Duodenal mucosa (tissue), 2 donors: ENCODE data around the gene IL21R.

Experiments
- H3K27ac ChIP-seq: one replicate; pipeline ENCODE4 v1.7.0; 2013; ENCODE audit warnings: low read depth, low read length
- H3K27me3 ChIP-seq, 2 donors: one replicate each; pipeline ENCODE4 v1.7.0; 2013; ENCODE audit warnings: low read length in 2 of 2, control low read depth in 1 of 2; ENCODE audit not compliant: insufficient read depth in 2 of 2, control insufficient read depth in 1 of 2
- H3K36me3 ChIP-seq, 2 donors: one replicate each; pipeline ENCODE4 v1.7.0; 2013; ENCODE audit warnings: low read length in 2 of 2, control low read depth in 1 of 2; ENCODE audit not compliant: insufficient read depth in 2 of 2, control insufficient read depth in 1 of 2
- H3K4me1 ChIP-seq, 2 donors: one replicate each; pipeline ENCODE4 v1.7.0; 2013; ENCODE audit warnings: low read length in 2 of 2, control low read depth in 1 of 2; ENCODE audit not compliant: insufficient read depth in 2 of 2, control insufficient read depth in 1 of 2
- H3K4me3 ChIP-seq, 2 donors: one replicate each; pipeline ENCODE4 v1.7.0; 2013; ENCODE audit warnings: low read length in 2 of 2, low read depth in 1 of 2
- H3K9ac ChIP-seq, 2 donors: one replicate each; pipeline ENCODE4 v1.7.0; 2013; ENCODE audit warnings: low read length in 2 of 2, low read depth in 1 of 2
- H3K9me3 ChIP-seq, 2 donors: one replicate each; pipeline ENCODE4 v1.7.0; 2013; ENCODE audit warnings: low read length in 2 of 2, control low read depth in 1 of 2; ENCODE audit not compliant: control insufficient read depth in 1 of 2

IL21R gene

DNA sequence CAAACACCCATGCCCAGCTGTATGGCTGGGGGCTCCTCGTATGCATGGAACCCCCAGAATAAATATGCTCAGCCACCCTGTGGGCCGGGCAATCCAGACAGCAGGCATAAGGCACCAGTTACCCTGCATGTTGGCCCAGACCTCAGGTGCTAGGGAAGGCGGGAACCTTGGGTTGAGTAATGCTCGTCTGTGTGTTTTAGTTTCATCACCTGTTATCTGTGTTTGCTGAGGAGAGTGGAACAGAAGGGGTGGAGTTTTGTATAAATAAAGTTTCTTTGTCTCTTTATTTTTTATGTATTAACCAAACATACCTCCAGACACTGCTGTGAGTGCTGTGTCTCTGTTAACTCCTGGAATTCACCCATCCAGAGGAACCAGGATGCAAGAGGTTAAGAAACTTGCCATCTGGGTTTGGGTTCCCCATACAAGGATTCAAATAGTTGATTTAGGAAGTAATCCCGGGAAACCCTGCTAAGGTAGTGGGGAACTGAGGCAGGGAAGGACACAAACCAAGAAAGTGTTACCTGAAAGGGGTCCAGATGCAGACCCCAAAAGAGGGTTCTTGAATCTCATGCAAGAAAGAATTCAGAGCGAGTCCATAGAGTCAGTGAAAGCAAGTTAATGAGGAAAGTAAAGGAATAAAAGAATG, 37.4 kb upstream of the IL21R start:
- peaks cover 27 to 31% of the 10 kb centered on the region in 2 donors for H3K4me1 ChIP-seq
- H3K27me3 ChIP-seq: no peaks in the 10 kb centered on the region
- no peak overlapping the region for H3K4me3 ChIP-seq
- no peak overlapping the region for H3K27ac ChIP-seq
- H3K9ac ChIP-seq: no peak overlapping the region
- H3K9me3 ChIP-seq: no peaks in the 10 kb centered on the region
- H3K36me3 ChIP-seq: peaks cover 5 to 26% of the 10 kb centered on the region in 2 donors

DNA sequence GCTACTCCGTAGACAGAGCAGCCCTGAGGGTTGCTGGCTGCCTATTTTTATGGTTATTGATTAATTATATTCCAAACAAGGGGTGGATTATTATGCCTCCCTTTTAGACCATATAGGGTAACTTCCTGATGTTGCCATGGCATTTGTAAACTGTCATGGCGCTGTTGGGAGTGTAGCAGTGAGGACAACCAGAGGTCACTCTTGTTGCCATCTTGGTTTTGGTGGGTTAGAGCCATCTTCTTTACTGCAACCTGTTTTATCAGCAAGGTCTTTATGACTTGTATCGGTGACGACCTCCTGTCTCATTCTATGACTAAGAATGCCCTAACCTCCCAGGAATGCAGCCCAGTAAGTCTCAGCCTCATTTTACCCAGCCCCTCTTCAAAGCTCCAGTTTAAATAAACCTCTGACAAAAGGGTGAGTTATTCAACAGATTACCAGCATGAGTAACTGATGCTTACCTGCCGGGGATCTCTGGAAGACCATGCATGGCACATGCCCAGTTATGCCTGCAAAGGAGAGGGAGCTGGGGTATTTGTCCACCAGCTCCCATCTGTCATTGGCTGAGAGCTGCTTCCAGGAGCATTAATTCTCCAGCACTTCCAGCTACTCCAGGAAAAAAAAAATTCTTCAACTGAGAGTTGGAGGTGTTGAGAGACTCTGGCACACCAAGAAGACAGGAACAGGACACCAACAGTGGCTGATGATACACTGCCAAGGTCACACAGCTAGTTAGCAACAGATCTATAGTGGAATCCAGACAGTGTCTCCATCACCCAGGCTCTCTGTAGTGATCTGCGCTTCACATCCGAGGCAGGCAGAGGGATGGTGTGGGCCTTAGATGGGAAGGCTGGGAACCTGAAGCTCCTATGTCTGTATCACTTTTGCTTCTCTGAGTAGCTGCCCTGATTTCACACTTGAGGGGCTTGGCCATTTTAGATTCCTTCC, 36.6 kb upstream of the IL21R start:
- Histone ChIP-seq H3K4me3 (no peak overlapping the region), H3K9ac (no peak overlapping the region), H3K4me1 (peaks cover 27 to 31% of the 10 kb centered on the region in 2 donors), H3K27ac (no peak overlapping the region), H3K27me3 (no peaks in the 10 kb centered on the region), H3K36me3 (peaks cover 5 to 22% of the 10 kb centered on the region in 2 donors), H3K9me3 (no peaks in the 10 kb centered on the region)

- Histone ChIP-seq H3K27me3 (no peaks in the 10 kb centered on the region), H3K27ac (no peak overlapping the region), H3K4me3 (no peak overlapping the region), H3K4me1 (peaks cover 27 to 31% of the 10 kb centered on the region in 2 donors), H3K36me3 (peaks cover 0 to 15% of the 10 kb centered on the region in 2 donors), H3K9ac (peak overlapping the region in 1 of 2 donors; percentile 14), H3K9me3 (no peaks in the 10 kb centered on the region)
These were observed 35.1 kb upstream of the IL21R start for GRCh38 chr16:27366687-27367460.

- Histone ChIP-seq H3K27ac (peak overlapping the region; percentile 53), H3K36me3 (peaks cover 0 to 6% of the 10 kb centered on the region in 2 donors), H3K27me3 (no peaks in the 10 kb centered on the region), H3K9ac (peak overlapping the region in 1 of 2 donors; percentile 45), H3K4me1 (peaks cover 27 to 30% of the 10 kb centered on the region in 2 donors), H3K4me3 (peak overlapping the region; percentile 56 to 58), H3K9me3 (no peaks in the 10 kb centered on the region)
These were observed 34.3 kb upstream of the IL21R start for GRCh38 chr16:27367461-27368357.

DNA sequence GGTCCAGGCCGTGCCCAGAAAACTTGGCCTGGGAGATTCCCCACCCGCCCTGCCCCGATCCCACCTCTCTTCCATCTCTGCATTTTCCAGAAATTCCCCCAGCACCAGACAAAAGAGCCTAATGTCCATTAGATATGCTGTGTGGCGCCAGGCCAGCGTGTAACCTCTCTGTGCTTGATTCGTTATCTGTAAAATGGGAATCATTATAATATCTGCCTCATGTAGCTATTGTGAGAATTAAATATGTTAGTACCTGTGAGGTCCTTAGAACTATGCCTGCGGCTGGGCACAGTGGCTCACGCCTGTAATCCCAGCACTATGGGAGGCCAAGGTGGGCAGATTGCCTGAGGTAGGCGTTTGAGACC, 33.6 kb upstream of the IL21R start:
- H3K4me3 ChIP-seq: peak overlapping the region in 1 of 2 donors; percentile 56
- no peaks in the 10 kb centered on the region for H3K27me3 ChIP-seq
- peaks cover 0 to under 1% of the 10 kb centered on the region in 2 donors for H3K36me3 ChIP-seq
- H3K9me3 ChIP-seq: no peaks in the 10 kb centered on the region
- H3K4me1 ChIP-seq: peaks cover 21 to 24% of the 10 kb centered on the region in 2 donors
- H3K27ac ChIP-seq: no peak overlapping the region
- H3K9ac ChIP-seq: no peak overlapping the region

GRCh38 chr16:27369806-27370205, 32.2 kb upstream of the IL21R start:
- peaks cover 7 to 15% of the 10 kb centered on the region in 2 donors for H3K4me1 ChIP-seq
- no peak overlapping the region for H3K4me3 ChIP-seq

DNA sequence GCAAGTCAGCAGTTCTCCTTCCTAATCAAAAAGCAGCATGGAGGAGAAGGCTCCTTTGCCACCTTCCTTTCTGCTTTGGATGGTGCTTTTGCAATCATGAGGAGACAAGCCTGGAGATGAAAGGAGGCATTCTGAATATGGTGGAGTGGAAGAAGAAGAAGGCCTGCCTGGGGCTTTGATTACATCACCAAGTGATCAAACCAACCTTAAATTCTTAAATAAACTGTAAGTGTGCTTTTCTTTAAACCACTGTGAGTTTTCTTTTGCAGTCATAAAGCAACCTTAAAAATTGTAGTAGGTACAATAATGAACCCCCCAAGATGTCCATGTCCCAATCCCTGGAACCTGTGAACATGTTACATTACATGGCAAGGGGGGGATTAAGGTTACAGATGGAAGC, 31.7 kb upstream of the IL21R start:
- no peak overlapping the region for H3K4me3 ChIP-seq

More at GRCh38 chr16:27369806-27370205, 32.2 kb upstream of the IL21R start:
- Histone ChIP-seq H3K9me3 (no peaks in the 10 kb centered on the region), H3K27ac (no peak overlapping the region), H3K36me3 (no peaks in the 10 kb centered on the region), H3K9ac (no peak overlapping the region), H3K27me3 (no peaks in the 10 kb centered on the region)

DNA sequence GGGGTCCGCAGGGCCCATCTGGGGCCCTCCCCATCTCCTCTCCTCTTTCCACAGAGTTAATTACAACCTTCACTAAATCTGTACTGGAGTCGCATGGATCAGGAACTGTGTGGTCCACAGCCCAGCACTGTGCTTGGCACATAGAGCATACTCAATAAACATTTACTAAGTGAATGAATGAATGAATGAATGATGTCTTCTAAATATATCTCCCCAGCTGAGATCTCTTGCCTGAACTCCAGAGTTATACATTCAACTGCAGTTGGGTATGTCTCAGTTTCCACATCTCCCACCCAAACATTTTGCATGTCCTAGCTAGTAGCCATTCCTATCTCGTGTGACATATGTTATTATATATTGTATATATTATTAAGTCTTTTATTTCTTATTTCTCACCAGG, 28.7 kb upstream of the IL21R start:
- no peak overlapping the region for H3K9ac ChIP-seq
- H3K36me3 ChIP-seq: no peaks in the 10 kb centered on the region
- no peak overlapping the region for H3K27ac ChIP-seq
- H3K9me3 ChIP-seq: no peaks in the 10 kb centered on the region
- no peaks in the 10 kb centered on the region for H3K27me3 ChIP-seq
- H3K4me3 ChIP-seq: no peak overlapping the region
- peaks cover 0 to 4% of the 10 kb centered on the region in 2 donors for H3K4me1 ChIP-seq

More for the DNA sequence above, 31.7 kb upstream of the IL21R start:
- no peaks in the 10 kb centered on the region for H3K9me3 ChIP-seq
- H3K27me3 ChIP-seq: no peaks in the 10 kb centered on the region
- H3K4me1 ChIP-seq: peaks cover 5 to 17% of the 10 kb centered on the region in 2 donors
- no peak overlapping the region for H3K27ac ChIP-seq
- H3K36me3 ChIP-seq: no peaks in the 10 kb centered on the region
- no peak overlapping the region for H3K9ac ChIP-seq

GRCh38 chr16:27374221-27374803, 27.7 kb upstream of the IL21R start:
- peak overlapping the region in 1 of 2 donors; percentile 41 for H3K4me3 ChIP-seq
- H3K27ac ChIP-seq: no peak overlapping the region
- H3K36me3 ChIP-seq: no peaks in the 10 kb centered on the region

More at GRCh38 chr16:27374221-27374803, 27.7 kb upstream of the IL21R start:
- Histone ChIP-seq H3K9ac (no peak overlapping the region), H3K4me1 (peaks cover 0 to 4% of the 10 kb centered on the region in 2 donors), H3K27me3 (peaks cover 0 to 3% of the 10 kb centered on the region in 2 donors), H3K9me3 (no peaks in the 10 kb centered on the region)
